PC-9 (cell line): ENCODE data around the gene TNC. TPM values are rescaled to one million over a fixed set of nuclear protein-coding genes. Genes with fewer than 3 reads are reported as not detected.

Experiments used
- BruUV-seq: library from RNA; stranded (reverse); fragments of 400-500 nt; replicated peaks from 2 replicates; lab custom pipeline; 2021; lab: Mats Ljungman, UMichigan
- CTCF ChIA-PET: fragments of 300-600 bp; sonication (Branson Sonifier 250); formaldehyde crosslinking; loops from one replicate; lab custom pipeline; 2022; ENCODE audit warnings: antibody characterized with exemption; lab: Charles Lee
- POLR2A ChIA-PET: fragments of 300-600 bp; sonication (Branson Sonifier 250); formaldehyde crosslinking; loops from one replicate; lab custom pipeline; 2022; ENCODE audit warnings: antibody characterized with exemption; ENCODE audit not compliant: unreplicated experiment; lab: Charles Lee
- DNase-seq, 2 experiments: peaks; one replicate each; pipeline versions ENCODE4 v3.0.0 to v3.0.0-alpha.2; 2015 to 2022; ENCODE audit warnings: mixed read lengths in 1 of 2
- H2AFZ ChIP-seq: fragments of 200-600 bp; sonication (generic); 2 replicates; pipeline ENCODE4 v1.8.1; 2017; ENCODE audit warnings: antibody characterized with exemption
- H3F3A ChIP-seq: fragments of 200-600 bp; sonication (generic); 2 replicates; pipeline ENCODE4 v1.8.1; 2017; ENCODE audit warnings: antibody characterized with exemption, mild to moderate bottlenecking, low read depth; ENCODE audit not compliant: insufficient read depth
- H3K27ac ChIP-seq: fragments of 200-600 bp; sonication (generic); 2 replicates; pipeline ENCODE4 v1.6.1; 2016; ENCODE audit warnings: mixed run types
- H3K27me3 ChIP-seq: fragments of 200-600 bp; sonication (generic); 2 replicates; pipeline ENCODE4 v1.6.1; 2016; ENCODE audit warnings: low read depth, mixed run types; ENCODE audit not compliant: insufficient read depth
- H3K36me3 ChIP-seq: fragments of 200-600 bp; sonication (generic); 2 replicates; pipeline ENCODE4 v1.6.1; 2016; ENCODE audit warnings: low read depth, mixed run types
- H3K4me1 ChIP-seq: fragments of 200-600 bp; sonication (generic); replicated peaks from 2 replicates; pipeline ENCODE4 v1.6.1; 2016; ENCODE audit warnings: mixed run types; ENCODE audit not compliant: insufficient read depth
- H3K4me2 ChIP-seq: fragments of 200-600 bp; sonication (generic); 2 replicates; pipeline ENCODE4 v1.6.1; 2017; ENCODE audit warnings: mixed run types
- H3K4me3 ChIP-seq: fragments of 200-600 bp; sonication (generic); 2 replicates; pipeline ENCODE4 v1.6.1; 2016; ENCODE audit warnings: mixed run types
- H3K79me2 ChIP-seq: fragments of 200-600 bp; sonication (generic); 2 replicates; pipeline ENCODE4 v1.6.1; 2017; ENCODE audit warnings: low read depth, mixed run types
- H3K9me2 ChIP-seq: fragments of 200-600 bp; sonication (generic); 2 replicates; pipeline ENCODE4 v1.8.1; 2017; ENCODE audit warnings: mild to moderate bottlenecking; ENCODE audit not compliant: insufficient read depth
- H3K9me3 ChIP-seq: fragments of 200-600 bp; sonication (generic); 2 replicates; pipeline ENCODE4 v1.8.1; 2016; ENCODE audit warnings: low read depth; ENCODE audit not compliant: insufficient read depth
- H4K20me1 ChIP-seq: fragments of 200-600 bp; sonication (generic); 2 replicates; pipeline ENCODE4 v1.8.1; 2017; ENCODE audit not compliant: insufficient read depth
- CTCF ChIP-seq: fragments of 200-600 bp; sonication (generic); conservative IDR thresholded peaks from 2 replicates; pipeline ENCODE4 v1.6.1; 2017; ENCODE audit warnings: mixed run types, antibody characterized with exemption, mild to moderate bottlenecking, moderate library complexity
- EZH2 ChIP-seq: fragments of 200-600 bp; sonication (generic); IDR thresholded peaks from 2 replicates; pipeline ENCODE4 v1.8.0; 2017; ENCODE audit warnings: antibody characterized with exemption, low read depth
- intact Hi-C: fragments of 100-400 bp; cut with micrococcal nuclease; formaldehyde crosslinking; loops from one replicate; pipeline ENCODE4 v1.10.0; 2022; ENCODE audit not compliant: unreplicated experiment
- total RNA-seq: library from RNA; stranded (reverse); gene quantifications from 2 replicates; pipeline ENCODE4 v1.2.3, GENCODE V29; 2021

The TNC gene
- total RNA-seq, 1 experiment from 2014 or later = 1.1 TPM

- Histone ChIP-seq H3K4me1 (no peaks in the 10 kb centered on the region), H3K4me3 (no peak overlapping the region), H4K20me1 (no peaks in the 10 kb centered on the region; the same call in 1 of the 2 replicates), H3K27me3 (no peaks in the 10 kb centered on the region; the same call in 1 of the 2 replicates), H3K9me3 (no peaks in the 10 kb centered on the region; the same call in none of the 2 replicates), H3K36me3 (no peaks in the 10 kb centered on the region), H3F3A (no peaks in the 10 kb centered on the region), H3K9me2 (no peaks in the 10 kb centered on the region), H2AFZ (no peak overlapping the region), H3K4me2 (no peak overlapping the region), H3K79me2 (no peaks in the 10 kb centered on the region), H3K27ac (no peak overlapping the region)
- ChIA-PET POLR2A (no interaction called here), CTCF (no interaction called here)
- no TSS peak for BruUV-seq
- TF ChIP-seq EZH2 (no peak), CTCF (no peak)
- intact Hi-C loops = no loop called here
- DNase-seq = no peak
These were observed 17.0 kb upstream of the TNC start for GRCh38 chr9:115134941-115135340.

GRCh38 chr9:115133649-115134048 is 15.7 kb upstream of the TNC start:
- TF ChIP-seq EZH2 (no peak), CTCF (no peak)
- H3K27me3 ChIP-seq = no peaks in the 10 kb centered on the region; the same call in 1 of the 2 replicates
- intact Hi-C loops = no loop called here
- H3K36me3 ChIP-seq = no peaks in the 10 kb centered on the region
- H3K9me2 ChIP-seq = no peaks in the 10 kb centered on the region
- no peak overlapping the region for H2AFZ ChIP-seq
- POLR2A ChIA-PET = no interaction called here
- CTCF ChIA-PET = no interaction called here
- BruUV-seq = no TSS peak
- DNase-seq = no peak
- H3K9me3 ChIP-seq = no peaks in the 10 kb centered on the region; the same call in none of the 2 replicates
- no peaks in the 10 kb centered on the region for H3K4me1 ChIP-seq
- no peak overlapping the region for H3K27ac ChIP-seq
- H3K4me2 ChIP-seq = no peak overlapping the region
- H3K4me3 ChIP-seq = no peak overlapping the region
- H4K20me1 ChIP-seq = no peaks in the 10 kb centered on the region; the same call in 1 of the 2 replicates
- no peaks in the 10 kb centered on the region for H3K79me2 ChIP-seq
- H3F3A ChIP-seq = no peaks in the 10 kb centered on the region

- no peaks in the 10 kb centered on the region for H3F3A ChIP-seq
- TF ChIP-seq CTCF (no peak), EZH2 (no peak)
- ChIA-PET POLR2A (no interaction called here), CTCF (no interaction called here)
- H3K79me2 ChIP-seq = no peaks in the 10 kb centered on the region
- intact Hi-C loops = no loop called here
- no peaks in the 10 kb centered on the region; the same call in 1 of the 2 replicates for H3K27me3 ChIP-seq
- no peaks in the 10 kb centered on the region for H3K9me2 ChIP-seq
- DNase-seq = no peak
- H3K27ac ChIP-seq = no peak overlapping the region
- H2AFZ ChIP-seq = no peak overlapping the region
- H4K20me1 ChIP-seq = no peaks in the 10 kb centered on the region; the same call in 1 of the 2 replicates
- no peak overlapping the region for H3K4me3 ChIP-seq
- no peaks in the 10 kb centered on the region for H3K4me1 ChIP-seq
- H3K4me2 ChIP-seq = no peak overlapping the region
- no TSS peak for BruUV-seq
- no peaks in the 10 kb centered on the region for H3K36me3 ChIP-seq
- H3K9me3 ChIP-seq = no peaks in the 10 kb centered on the region; the same call in none of the 2 replicates
These were observed 14.7 kb upstream of the TNC start for GRCh38 chr9:115132648-115133047.
